ENCODE results near the gene ARID1A.
"Not testable (repeated sequence)": the region's sequence is repeated elsewhere in the genome, so short reads cannot be mapped to it uniquely, and the experiment has no call there.

Gene ARID1A

DNA sequence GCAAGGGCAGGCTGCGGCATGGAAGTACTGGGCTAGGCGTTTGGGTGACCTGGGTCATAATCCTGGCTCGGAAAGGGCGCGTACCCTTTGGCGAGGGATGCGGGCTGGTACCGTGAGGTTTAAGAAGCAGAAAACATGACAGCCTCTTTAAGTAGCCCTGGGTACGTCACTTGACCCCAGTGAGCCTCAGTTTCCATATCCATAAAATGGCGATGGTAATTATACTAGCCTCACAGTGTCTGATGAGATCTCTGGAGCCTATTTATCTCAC lies 92.6 kb downstream of the ARID1A start:
- no peak for DNase-seq (ENCODE audit: low read depth)

DNA sequence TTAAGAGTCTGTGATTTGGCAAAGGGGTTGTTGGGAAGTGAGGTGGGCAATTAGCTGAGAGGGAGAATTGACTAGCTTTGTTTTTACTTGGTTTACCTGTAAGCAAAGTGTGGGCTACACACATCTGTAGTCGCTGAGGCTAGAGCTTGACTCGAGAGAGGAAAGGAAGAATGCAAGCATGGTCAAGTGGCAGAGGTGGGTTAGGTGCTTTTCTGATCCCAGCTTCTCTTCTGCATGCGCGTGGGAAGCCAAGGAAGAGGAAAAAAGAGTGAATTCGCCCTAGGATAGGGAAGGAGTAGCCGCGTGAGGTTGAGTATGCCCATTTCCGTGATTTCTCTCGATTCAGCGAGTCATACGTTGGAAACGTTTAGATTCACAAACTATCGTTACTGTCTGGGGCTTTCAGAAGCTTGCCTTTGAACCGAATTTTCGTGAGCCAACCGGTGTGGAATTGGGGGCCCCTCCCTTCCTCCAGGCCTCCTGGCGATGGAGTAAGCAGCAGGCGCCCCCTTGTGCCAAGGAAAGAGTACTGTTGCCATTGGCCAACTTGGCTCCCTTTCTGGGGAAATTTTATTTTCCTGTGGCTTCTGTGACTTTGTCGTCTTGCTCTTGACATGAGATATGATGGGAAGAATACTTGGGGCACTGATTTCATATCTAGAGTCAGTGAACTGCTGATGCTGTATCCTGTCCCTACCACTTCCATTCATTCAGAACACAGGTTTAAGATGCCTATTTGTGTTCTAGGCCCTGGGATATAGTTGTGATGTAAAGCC lies 93.2 kb downstream of the ARID1A start:
- DNase-seq (ENCODE audit: low read depth): peak; percentile 76

DNA sequence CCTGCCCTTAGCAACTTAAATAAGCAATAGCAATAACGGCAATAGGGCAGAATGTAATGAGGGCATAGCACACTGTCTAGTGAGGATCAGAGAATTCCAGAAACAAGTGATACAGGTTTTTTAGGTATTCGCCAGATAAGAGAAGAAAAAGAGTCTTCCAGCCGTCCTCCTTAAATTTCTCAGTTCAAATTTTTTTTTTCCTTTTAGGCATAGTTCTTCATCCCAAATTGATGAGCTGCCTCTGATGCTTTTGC lies 93.7 kb downstream of the ARID1A start:
- no peak for DNase-seq (ENCODE audit: low read depth)

DNA sequence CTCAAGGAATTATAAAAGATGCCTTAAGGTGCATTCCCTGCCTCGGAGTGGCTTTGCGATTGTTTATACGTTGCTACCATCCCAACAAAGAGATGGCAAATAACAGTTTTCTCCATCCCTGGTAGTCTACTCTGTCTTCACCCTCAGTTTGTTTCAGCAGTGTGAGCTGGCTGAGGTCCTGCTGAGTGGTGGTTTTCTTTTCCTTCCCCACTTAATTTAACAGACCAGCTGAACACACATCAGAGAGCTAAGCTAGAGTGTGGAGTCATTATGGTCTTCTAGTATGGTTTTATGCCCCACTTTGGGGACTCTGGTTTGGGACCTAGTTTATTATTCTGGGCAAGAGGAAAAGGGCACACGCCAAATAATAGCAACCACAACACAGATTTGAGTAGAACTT lies 94.1 kb downstream of the ARID1A start:
- DNase-seq (ENCODE audit: low read depth): no peak

DNA sequence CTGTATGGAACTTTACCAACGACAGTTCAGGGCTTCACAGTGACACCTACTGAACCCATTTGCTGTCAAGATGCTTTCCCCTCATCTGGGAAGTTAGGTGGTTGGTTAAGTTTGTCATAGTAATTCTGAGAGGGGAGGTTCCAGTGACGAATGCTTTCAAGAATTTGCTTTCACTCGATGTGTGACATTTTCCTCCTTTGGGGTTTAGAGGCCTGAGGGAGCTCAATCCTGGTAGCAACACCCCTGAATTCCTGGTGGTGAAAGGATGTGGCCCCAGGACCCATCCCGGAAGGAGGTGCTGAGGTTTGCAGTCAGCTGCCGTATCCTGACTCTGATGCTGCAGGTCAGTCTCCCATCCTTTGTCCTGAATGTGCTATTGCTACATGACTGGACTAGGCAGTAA lies 94.7 kb downstream of the ARID1A start:
- DNase-seq (ENCODE audit: low read depth): no peak

DNA sequence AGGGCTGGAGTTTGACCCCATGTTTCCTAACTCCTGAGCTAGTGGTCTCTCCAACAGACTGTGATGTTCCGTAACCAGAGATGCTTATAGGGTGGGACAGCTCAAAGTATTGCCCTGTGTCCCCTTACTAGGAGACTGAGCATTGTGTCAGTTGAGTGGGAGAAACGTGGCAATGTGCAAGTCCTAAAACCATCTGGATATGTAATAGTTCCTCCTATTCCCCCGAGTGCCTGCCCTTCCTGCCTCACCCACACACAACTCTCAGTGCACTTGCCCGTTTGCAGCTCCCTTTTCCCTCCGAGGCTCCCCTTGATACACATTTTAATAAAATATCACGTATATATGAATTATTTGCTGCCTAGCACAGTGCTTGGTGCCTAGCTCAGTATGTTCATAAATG lies 95.3 kb downstream of the ARID1A start:
- DNase-seq (ENCODE audit: low read depth): no peak

DNA sequence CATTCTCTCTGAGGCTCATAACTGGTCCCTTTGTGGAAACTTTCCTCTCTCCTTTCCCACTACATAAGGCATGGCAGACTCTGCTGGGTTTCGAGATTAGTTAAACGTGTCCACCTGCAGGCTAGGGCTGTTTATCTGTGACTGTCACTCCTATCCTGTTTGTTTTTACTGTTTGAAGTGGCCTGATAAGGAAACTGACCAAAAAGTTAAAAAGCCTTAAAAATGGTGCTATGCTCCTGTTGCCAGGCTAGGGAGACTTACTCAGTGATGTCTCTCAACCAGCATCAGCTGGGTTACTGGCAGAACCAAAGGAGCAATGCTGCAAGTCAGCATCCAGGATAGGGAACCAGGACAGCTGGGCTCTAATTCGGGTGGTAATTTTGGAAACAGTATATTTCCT lies 95.8 kb downstream of the ARID1A start:
- no peak for DNase-seq (ENCODE audit: low read depth)

DNA sequence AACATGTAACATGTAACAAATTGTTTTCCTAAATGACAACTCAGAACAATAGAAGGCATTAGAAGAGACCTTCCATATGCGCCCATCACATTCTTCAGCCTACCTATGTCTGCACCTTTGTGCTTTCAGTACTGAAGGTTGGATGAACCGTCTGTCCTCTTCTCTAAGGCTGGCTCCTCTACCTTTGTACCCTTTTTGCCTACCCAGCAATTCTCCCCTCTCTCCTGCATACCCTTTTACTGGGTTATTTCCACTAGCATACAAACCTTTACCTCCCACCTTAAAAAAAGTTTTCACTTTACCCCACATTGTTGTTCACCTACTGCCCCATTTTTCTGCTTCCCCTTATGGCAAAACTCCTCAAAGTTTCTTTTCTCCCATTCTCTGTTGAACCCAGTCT lies 97.1 kb downstream of the ARID1A start:
- DNase-seq (ENCODE audit: low read depth): no peak

DNA sequence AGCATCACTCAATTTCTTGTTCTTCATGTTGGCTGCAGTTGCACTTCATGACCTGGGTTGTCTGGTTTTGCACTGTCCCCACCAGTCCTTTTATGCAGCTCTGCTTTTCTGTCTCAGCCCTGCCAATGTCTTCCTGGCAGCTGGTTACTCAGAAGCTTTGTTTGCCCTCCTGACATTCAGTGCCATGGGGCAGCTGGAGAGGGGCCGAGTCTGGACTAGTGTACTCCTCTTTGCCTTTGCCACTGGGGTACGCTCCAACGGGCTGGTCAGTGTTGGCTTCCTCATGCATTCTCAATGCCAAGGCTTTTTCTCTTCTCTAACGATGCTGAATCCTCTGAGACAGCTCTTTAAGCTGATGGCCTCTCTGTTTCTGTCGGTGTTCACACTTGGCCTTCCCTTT lies 98.6 kb downstream of the ARID1A start:
- no peak for DNase-seq (ENCODE audit: low read depth)

DNA sequence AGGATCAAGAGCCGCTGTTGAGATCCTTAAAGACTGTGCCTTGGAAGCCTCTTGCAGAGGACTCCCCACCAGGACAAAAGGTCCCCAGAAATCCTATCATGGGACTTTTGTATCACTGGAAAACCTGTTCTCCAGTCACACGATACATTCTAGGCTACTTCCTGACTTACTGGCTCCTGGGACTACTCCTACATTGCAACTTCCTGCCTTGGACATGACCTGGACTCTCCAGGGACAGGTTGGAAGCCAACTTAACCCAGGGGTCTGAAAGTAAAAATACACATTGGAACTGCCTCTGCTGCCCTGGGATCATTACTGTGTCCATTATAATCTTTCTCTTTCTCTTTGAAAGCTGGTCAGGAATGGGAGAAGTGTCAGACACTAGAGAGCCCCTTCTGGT lies 101.8 kb downstream of the ARID1A start:
- DNase-seq (ENCODE audit: low read depth): no peak

DNA sequence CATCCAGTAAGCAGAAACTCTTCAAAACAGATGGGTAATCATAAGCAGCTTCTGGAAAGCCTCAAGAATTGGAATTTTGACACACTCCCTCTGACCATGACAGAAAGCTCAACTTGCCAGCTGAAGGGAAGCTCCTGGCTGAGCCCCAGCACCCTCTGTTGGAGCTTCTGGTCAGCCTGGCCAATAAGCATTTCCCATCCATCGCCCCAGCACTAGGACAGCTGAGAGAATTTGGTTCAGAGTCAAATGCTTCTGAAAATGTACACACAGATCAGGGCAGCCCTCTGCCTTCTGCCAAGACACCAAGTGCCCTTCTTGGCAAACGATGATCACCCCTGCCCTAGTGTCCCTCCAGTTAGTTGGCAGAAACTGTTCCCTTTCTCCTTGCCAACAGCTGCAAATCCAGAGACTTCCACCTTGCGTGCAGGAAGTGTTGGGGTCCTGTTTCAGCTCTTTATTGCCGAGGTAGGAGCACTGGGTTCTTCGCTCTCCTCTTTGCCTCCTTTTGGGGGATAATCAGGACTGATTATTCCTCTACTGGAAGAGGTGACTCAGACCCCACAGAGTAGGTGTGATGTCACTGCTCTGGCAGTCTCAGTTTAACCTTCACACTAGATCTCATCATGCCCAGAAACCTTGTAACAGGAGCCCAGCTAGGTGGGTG lies 103.8 kb downstream of the ARID1A start:
- no peak for DNase-seq (ENCODE audit: low read depth)

DNA sequence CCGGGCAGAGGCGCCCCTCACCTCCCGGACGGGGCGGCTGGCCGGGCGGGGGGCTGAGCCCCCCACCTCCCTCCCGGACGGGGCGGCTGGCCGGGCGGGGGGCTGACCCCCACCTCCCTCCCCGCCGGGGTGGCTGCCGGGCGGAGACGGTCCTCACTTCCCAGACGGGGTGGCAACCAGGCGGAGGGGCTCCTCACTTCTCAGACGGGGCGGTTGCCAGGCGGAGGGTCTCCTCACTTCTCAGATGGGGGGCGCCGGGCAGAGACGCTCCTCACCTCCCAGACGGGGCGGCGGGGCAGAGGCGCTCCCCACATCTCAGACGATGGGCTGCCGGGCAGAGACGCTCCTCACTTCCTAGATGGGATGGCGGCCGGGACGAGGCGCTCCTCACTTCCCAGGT lies 108.1 kb downstream of the ARID1A start:
- not testable (repeated sequence) for DNase-seq (ENCODE audit: low read depth)

DNA sequence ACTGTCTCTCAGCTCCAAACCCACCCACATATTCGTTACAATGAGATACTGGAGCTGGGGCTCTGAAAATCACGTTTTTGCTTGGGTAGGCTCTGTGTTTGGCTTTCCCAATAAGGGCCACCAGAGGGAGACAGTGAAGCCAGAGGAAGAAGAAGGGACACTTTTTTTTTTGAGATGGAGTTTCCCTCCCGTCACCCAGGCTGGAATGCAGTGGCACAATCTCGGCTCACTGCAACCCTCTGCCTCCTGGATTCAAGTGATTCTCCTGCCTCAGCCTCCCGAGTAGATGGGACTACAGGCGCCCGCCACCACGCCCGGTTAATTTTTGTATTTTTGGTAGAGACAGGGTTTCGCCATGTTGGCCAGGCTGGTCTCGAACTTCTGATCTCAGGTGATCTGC lies 114.3 kb downstream of the ARID1A start:
- peak; percentile 62 for DNase-seq (ENCODE audit: low read depth)

DNA sequence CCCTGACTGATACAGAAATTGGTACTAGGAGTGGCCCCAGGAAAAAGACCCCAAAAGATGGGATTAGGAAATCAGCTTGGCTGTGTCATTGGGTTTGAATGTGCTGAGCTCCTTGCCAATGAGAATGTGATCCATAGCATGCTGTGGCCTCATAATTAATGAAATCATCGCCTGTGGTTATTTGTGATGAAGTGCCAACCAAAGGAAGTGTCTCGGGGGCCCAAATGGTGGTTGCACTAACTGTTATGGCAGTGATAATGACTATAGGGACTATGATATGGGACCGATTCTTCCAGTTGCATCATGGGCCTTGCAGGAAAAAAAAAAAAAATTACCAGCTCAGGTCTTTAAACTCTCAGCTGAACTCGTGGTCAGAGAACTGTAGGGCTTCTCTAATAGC lies 115.2 kb downstream of the ARID1A start:
- no peak for DNase-seq (ENCODE audit: low read depth)

DNA sequence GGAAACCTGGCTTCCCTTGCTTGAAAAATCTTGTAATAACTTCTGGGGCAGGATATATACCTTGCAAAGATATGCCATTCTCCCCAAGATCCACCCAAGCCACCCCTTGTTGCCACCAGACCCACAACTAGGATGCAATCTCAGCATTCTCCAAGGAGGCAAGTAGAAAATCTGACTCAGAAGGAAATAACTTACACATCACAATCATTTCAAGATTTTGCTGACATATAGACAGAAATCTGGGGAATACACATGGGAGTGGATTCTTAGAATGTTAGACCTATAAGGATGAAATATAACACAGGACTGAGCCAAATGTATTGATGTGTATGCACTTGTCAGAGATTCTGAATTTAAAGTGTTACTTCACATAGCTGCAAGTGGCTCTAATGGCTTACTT lies 115.9 kb downstream of the ARID1A start:
- DNase-seq (ENCODE audit: low read depth): no peak

DNA sequence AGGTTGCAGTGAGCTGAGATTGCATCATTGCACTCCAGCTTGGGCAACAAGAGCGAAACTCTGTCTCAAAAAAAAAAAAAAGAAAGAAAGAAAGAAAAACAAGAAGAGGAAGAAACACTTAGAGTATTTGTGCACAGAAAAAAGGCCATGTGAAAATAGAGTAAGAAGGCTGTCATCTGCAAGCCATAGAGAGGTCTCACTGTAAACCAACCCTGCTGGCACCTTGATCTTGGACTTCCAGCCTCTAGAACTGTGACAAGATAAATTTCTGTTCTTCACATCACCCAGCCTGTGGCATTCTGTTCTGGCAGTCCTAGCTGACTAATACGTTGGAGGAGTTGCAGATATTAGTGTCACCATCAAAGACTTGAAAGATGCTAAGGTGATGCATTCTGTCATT lies 118.6 kb downstream of the ARID1A start:
- no peak for DNase-seq (ENCODE audit: low read depth)

DNA sequence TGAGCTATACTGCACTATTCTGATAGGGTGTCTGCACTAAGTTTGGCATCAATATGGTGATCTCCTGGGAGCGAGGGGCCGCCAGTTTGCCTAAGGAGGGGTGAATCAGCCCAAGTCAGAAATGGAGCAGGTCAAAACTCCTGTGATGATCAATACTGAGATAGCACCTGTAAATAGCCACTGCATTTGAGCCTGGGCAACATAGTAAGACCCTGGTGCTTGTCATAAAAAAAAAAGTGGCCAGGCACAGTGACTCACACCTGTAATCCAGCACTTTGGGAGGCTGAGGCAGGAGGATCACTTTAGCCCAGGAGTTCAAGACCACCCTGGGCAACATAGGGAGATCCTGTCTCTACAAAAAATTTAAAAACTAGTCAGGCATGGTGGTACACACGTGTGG lies 119.1 kb downstream of the ARID1A start:
- DNase-seq (ENCODE audit: low read depth): no peak

DNA sequence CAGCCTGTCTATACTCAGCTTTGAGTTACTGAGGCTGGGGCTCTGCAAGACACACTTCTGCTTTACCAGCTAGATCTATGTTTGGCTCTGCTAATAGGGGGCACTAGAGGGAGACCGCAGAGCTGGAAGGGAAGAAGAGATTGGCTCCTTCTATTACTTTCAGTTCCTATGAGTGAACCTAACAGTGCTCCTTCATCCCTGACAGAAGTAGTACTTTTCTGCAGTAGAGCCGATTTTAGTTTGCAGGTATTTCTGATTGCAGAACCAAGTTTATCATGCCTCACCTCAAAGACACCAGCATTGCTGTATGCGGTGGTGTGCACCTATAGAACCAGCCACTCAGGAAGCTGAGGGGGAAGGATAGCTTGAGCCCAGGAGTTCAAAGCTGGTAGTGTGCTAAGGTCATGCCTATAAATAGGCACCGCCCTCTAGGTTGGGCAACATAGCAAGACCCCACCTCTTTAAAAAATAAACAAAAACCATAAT lies 125.0 kb downstream of the ARID1A start:
- DNase-seq (ENCODE audit: low read depth): no peak

DNA sequence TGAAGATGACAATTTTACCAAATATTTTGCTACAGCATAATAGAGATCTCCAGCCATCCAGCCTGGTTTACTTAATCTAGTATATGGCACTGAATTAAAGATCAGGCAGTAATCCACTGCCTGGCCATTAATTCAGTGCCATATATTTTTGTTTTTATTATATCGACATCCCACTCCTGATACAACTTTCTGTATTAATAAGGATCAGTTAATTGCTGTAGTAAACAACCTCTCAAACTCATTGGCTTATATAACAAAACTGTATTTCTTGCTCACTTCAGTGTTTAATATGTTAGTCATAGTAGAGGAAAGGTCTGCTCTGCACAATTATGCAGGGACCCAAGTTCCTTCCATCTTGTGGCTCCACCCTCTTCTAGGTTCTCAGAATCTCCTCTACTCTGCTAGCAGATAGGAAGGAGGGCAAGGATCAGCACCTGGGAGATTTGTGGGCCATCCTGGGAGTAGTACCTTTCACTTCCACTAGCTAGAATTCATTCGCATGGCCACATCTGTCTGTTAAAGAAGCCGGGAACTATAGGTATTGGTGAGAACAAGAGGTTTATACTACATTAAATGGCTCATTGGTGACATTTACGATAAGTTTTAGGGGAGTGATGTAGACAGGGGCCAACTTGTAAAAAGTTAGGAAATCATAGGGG lies 127.1 kb downstream of the ARID1A start:
- no peak for DNase-seq (ENCODE audit: low read depth)

DNA sequence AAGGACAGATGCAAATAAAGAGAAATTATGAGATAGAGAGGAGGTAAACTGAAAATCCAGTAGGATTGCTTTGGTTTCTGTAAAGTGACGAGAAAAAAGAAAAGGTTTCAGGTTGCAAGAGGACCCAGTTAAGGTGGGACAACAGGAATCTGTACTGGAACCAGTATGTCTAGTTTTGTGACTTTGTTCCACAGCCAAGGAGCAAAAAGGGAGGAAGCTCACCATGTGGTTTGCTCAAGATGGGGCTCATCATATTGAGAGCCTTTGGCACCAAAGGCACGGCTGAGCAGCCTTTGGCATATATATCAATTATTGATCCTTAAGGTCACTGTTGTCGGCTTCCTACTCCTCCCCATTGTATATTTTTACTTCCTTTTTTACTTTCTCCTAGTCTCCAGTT lies 128.9 kb downstream of the ARID1A start:
- no peak for DNase-seq (ENCODE audit: low read depth)

DNA sequence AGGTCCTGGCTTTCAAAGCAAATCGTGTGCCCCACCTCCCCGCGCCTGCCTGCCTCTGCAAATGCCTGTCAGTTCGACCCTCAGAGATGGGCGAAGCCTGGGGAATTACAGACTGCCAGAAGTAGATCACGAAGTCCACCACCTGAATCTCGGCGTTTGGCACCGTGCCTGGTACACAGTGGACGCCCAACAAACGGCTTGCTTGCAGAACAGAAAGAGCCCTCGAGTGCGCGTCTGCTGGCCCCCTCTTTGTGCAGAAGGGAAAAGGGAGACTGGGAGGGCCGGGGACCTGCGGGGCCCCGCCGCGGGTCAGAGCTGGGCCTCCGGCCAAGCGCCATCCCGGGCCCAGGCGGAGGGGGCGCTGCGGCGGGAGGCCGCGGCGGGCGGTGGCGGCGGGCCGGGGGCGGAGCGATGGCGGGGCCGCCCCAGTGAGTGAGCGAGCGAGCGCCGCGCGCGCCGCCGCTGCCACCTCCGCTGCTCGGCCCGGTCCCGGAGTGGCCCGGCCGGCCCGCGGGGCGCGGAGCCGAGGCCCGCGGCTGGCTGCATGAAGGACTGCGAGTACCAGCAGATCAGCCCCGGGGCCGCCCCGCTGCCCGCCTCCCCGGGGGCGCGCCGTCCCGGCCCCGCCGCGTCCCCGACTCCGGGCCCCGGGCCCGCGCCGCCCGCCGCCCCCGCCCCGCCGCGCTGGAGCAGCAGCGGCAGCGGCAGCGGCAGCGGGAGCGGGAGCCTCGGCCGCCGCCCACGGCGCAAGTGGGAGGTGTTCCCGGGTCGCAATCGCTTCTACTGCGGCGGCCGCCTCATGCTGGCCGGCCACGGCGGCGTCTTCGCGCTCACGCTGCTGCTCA lies 130.7 kb downstream of the ARID1A start, which contains the start of gene ZDHHC18:
TSS of gene ZDHHC18 (plus strand) at position 428 of the 845 bp plus-strand sequence. CDS start at position 545, 117 bp downstream.
- peak; percentile 54 for DNase-seq (ENCODE audit: low read depth)

DNA sequence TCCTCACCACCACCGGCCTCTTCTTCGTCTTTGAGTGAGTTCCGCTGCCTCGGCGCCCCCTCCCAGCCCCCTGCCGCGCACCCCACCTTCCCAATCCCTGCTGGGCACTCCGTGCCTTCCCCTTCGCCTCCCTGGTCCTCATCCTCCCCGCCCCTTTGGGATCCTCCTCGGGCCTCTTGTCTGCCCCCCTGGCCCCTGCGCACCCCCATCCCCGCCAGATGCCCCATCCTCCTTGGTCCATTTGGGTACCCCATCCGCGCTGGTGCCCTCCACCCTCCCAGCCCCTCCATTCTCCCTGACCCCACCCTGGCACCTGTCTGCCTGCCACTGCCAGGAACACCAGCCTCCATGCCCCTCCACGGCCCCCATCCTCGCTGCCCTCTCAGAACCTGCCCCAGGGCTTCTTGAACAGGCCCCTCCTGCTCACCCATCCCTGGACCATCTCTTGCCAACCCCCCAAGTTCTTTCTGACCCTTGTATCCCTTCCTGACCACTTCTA lies 131.3 kb downstream of the ARID1A start:
- no peak for DNase-seq (ENCODE audit: low read depth)

DNA sequence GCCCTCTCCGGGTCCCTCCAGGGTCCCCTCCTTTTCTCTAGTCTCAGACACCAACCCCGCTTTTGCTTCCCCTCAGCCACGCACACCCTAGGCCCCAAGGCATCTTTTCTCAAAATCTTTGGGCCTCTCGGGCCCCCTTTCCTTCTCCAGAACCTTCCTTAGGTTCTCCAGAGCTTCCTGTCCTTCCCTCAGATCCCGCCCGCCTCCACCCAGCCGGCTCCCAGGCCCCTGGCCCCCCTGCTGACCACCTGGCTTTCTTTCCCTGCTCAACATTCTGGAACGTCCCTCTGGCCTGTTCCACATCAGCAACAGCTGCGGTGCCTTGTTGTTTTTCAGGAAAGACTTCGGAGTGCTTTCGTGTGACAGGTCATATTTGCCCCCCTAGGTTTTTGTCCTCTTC lies 131.8 kb downstream of the ARID1A start:
- DNase-seq (ENCODE audit: low read depth): no peak
